Erythroblast (primary cell): Measurements from ENCODE around the gene ATOH8.

ENCODE experiments used
- GATA1 ChIP-seq: IDR thresholded peaks from 2 replicates; pipeline ENCODE4 v1.6.1; 2011; ENCODE audit warnings: low read depth, mild to moderate bottlenecking, control low read depth, low read length, moderate library complexity
- POLR2A ChIP-seq: IDR thresholded peaks from 2 replicates; pipeline ENCODE4 v1.6.1; 2011; ENCODE audit warnings: mild to moderate bottlenecking, low read length

DNA sequence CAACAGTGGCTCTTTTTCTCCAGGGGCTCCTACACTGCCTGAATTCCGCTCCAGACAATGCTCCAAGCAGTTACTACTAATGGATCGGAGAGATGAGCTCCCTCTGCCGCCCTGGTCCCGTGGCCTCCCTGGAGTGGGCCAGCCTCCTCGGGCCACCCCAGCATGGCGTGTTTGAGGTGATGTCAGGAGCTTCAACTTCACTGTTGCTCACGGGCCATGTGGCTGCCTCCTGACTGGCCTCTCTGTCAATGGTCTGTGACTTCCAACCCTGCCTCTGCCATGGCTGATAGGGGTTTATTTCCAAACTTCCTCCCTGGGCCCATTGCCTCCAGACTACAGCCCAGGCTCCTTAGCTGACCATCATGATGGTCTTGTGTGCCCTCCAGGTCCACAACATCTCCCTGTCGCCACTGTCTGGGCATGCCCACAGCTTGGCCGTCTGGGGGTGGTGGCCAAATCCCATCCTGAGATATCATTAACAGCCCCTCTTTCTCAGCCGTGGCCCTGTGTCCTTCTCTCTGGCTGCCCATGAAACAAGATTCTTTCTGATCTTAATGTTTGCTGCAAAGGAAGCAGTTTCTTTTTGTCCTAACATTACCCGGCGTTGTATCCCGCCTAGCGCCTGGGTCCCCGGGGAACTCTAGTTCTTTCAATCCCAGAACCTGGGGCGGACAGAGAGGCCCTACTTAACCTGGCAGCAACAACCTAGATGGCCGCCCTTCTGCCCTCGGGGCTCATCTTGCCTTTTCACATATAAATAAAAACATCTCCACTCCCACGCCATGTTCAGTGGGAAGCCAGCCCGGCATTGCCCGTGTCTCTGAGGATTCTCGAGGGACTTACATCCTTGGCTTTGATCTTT is 38.1 kb downstream of the ATOH8 start:
- TF ChIP-seq POLR2A (no peak), GATA1 (no peak)
